AG09309 (cell line): Measurements from ENCODE around the gene HOXC10.

Source experiments
- DNase-seq: peaks from one replicate; pipeline ENCODE4 v3.0.0-alpha.2; 2010; ENCODE audit warnings: low read depth
- H3K4me3 ChIP-seq: 2 replicates; pipeline ENCODE4 v1.5.1; 2011; ENCODE audit warnings: mild to moderate bottlenecking, low read depth, low read length, moderate library complexity; ENCODE audit not compliant: control insufficient read depth
- CTCF ChIP-seq: IDR thresholded peaks from 2 replicates; pipeline ENCODE4 v1.5.1; 2011; ENCODE audit warnings: mild to moderate bottlenecking, low read depth, low read length, inconsistent platforms; ENCODE audit not compliant: insufficient read depth, control insufficient read depth; ENCODE audit errors: missing control alignments

HOXC10 gene

DNA sequence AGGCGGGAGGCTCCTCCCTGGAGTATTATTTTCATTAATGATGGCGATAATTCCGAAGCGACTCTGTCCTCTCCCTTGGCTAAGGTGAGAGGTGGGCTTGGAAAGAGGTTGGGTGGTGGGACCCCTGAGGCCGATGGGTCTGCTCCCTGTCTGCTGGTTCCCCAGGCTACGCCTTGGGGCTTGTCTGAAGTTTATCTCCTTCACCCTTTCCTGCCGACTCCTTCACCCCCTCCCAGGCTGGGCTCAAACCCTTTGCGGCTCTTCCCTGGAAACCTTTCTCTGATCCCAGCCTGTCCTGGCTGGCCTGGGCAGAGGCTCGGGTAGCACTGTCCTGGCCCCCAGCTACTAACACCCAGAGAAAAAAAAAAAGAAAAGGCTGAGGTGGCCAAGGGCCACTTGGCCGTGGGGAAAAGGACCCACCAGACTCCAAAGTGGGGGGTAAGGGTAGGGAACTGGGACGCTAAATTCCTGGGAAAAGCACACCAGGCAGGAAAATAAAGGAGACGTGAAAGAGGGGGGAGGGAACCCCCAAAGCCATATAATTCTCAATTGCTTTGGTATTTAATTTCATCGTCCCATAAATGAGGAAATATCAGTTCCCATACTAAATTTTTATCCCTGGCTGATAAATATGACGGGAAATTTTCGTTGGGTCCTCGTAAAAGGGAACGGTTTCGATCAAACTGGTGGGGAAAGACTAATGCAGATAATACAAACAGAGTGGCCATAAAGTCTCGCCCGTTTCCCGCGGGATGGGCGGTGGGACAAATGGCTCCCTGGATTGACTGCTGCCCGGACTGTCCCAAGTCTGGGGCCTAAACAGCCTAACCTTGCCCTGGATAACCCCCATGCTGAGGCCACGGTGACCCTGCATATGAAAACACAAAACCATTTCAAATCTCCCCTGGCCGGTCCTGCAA, 2.0 kb upstream of the HOXC10 start:
- no peak for DNase-seq
- no peak for TF ChIP-seq CTCF
- peak overlapping the region; percentile 35 for H3K4me3 ChIP-seq

DNA sequence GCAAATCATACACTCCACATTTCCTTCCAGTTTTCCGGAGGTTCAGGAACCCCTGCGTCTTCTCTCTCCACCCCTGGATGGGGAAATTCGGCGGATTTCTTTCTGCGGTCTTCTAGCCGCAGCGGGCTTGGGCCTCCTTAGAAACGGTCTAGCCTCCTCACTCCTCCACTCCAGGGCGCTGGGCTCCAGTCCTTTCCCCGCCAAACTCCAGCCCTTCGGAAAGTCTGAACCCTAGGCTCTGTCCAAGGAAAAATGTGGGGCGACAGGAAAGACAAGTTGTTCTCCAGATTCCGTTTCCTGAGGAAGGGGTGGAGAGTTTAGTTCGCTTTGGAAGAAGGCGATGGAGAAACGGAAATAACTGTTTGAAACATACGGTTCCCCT, 1.4 kb upstream of the HOXC10 start:
- no peak for DNase-seq
- H3K4me3 ChIP-seq, result peak overlapping the region; percentile 35
- TF ChIP-seq CTCF, result no peak

DNA sequence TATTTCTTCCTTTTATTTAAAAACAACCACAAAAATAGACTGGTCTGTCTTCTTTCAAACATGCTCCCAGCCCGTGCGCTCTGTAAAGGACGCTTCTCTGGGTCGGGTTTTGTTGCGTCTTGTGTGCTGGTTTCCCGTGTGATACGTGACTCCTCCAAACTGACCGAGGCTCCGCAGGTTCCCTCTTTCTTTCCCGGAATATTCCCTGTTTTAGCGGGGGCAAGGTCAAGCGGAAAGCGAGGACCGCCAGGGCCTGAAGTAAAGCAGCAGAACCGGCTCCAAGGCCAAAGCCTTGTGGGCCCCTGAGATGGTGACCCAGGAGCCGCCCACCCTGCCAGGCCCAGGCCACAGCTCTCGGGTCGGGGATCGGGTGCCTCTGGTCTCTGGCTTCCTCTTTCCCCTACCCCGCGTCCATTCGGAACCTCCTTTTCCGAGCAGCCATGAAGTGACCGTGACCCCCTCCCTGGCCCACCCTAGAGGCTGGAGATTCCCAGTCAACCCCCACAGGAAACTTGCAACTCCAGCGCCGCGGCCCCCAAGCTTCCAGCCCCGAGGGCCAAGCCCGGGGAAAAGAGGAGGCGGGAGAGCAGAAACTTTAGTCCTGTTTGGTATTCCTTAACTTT, 885 bp upstream of the HOXC10 start:
- TF ChIP-seq CTCF, result no peak
- no peak for DNase-seq
- H3K4me3 ChIP-seq, result peak overlapping the region; percentile 35

DNA sequence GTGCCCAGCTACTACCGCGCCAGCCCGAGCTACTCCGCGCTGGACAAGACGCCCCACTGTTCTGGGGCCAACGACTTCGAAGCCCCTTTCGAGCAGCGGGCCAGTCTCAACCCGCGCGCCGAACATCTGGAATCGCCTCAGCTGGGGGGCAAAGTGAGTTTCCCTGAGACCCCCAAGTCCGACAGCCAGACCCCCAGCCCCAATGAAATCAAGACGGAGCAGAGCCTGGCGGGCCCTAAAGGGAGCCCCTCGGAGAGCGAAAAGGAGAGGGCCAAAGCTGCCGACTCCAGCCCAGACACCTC, 697 bp downstream of the HOXC10 start:
- no peak for TF ChIP-seq CTCF
- DNase-seq, result no peak
- peak overlapping the region; percentile 64 for H3K4me3 ChIP-seq

DNA sequence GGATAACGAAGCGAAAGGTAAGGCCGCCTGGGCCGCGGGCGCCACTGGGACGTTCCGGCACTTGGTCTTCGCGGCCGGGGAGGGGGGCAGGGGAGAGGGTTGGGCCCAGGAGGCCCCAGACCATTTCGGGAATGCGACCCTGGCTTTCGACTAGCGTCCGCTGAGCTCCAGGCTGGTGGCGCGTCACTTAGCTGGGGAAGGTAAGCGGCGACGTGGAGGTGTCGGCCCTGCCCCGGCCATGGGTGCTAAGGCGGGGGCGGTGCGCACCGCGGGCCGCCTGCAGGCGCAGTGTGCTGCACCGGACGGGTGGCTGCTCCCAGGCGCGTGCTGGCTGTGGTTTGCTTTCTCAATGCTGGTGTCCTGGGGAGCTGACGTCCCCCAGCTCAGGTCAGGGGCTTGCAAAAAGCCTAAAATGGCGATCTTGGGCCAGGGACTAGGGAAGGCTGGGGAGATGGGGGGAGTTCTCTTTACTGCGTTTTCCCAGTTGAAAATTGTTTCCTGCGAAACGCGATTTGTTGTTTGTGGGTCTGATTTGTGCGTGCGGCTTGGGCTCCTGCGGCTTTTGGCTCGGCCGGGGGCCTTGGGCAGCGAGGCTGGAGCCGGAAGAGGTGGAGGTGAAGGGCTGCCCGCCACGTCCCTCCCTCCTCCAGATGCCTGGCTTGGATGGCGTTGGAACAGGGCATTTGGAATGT, 1.2 kb downstream of the HOXC10 start:
- H3K4me3 ChIP-seq, result peak overlapping the region; percentile 64
- TF ChIP-seq CTCF, result no peak
- DNase-seq, result no peak

DNA sequence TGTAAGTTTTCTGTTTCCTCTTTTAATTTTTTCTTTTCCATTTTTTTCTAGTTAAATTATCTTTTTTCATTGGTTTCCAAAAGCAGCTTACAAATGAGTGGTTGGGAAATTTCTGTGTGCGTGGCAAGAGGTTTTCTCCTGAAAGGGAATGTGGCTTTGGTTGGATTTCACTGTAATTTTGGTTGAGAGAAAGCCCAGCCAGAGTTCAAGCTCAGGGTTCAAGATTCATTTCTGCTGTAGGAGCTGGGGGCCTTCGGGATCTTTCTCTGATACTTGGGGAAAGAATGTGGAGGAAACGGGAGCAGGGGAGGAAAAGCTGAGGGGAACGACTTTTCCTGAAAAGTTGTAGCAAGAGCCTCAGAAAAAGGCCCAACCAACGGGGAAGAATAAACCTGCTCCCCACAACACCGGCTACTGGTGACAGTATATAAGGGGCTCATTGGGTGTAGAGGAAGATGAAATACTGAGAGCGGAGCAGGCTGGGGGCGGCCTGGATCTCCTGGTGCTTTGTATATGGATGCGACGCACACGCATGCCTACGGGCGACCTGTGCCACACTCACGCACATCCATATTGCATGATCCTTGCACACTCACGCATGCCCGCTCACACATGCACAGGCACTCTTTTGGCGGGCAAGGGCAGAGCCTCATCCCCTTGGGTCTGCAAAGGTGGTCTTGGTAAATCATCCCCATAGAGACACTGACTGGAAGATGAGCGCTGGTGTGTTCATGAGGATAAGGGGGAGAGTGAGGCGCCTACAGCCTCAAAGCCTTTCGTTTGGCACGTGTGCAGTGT, 1.9 kb downstream of the HOXC10 start:
- DNase-seq, result no peak
- no peak for TF ChIP-seq CTCF

More for the DNA sequence above, 1.9 kb downstream of the HOXC10 start:
- H3K4me3 ChIP-seq, result peak overlapping the region; percentile 64
